Mononuclear cell (primary cell): ENCODE data around the gene ADD1. TPM values are rescaled to one million over a fixed set of nuclear protein-coding genes. Genes with fewer than 3 reads are reported as not detected.
"Not testable (repeated sequence)": the region's sequence is repeated elsewhere in the genome, so short reads cannot be mapped to it uniquely, and the experiment has no call there.

Experiments
- H3K27me3 ChIP-seq: 2 replicates; pipeline ENCODE4 v1.6.0; 2011; ENCODE audit warnings: low read length, control low read depth; ENCODE audit not compliant: insufficient read depth
- H3K4me1 ChIP-seq: 2 replicates; pipeline ENCODE4 v1.5.1; 2011; ENCODE audit warnings: mild to moderate bottlenecking, low read length, control low read depth; ENCODE audit not compliant: insufficient read depth
- H3K4me3 ChIP-seq: 2 replicates; pipeline ENCODE4 v1.5.1; 2011; ENCODE audit warnings: mild to moderate bottlenecking, low read length, moderate library complexity
- H3K9me3 ChIP-seq: 2 replicates; pipeline ENCODE4 v1.5.1; 2011; ENCODE audit warnings: low read depth, mild to moderate bottlenecking, control low read depth, low read length
- total RNA-seq: library from RNA; depleted of rRNA; stranded (reverse); fragments of >200 nt; gene quantifications from one replicate; pipeline ENCODE4 v1.2.3, GENCODE V29; 2012

The ADD1 gene
- total RNA-seq, 1 donor, result 147 TPM

- Histone ChIP-seq H3K27me3 (no peaks in the 10 kb centered on the region), H3K4me1 (no peaks in the 10 kb centered on the region), H3K4me3 (no peak overlapping the region), H3K9me3 (no peaks in the 10 kb centered on the region)
Measured at GRCh38 chr4:2944586-2945526, 101.2 kb downstream of the ADD1 start.

GRCh38 chr4:2945619-2946604 is 102.3 kb downstream of the ADD1 start:
- H3K4me3 ChIP-seq, H3K9me3 ChIP-seq, H3K4me1 ChIP-seq, H3K27me3 ChIP-seq: not testable (repeated sequence)

- no peaks in the 10 kb centered on the region for H3K4me1 ChIP-seq
- H3K9me3 ChIP-seq, result no peaks in the 10 kb centered on the region
- H3K4me3 ChIP-seq, result no peak overlapping the region
- H3K27me3 ChIP-seq, result no peaks in the 10 kb centered on the region
Measured at GRCh38 chr4:2946812-2947600, 103.4 kb downstream of the ADD1 start.

- Histone ChIP-seq H3K4me1 (no peaks in the 10 kb centered on the region), H3K27me3 (no peaks in the 10 kb centered on the region), H3K4me3 (no peak overlapping the region), H3K9me3 (no peaks in the 10 kb centered on the region)
Measured at GRCh38 chr4:2947926-2948325, 104.3 kb downstream of the ADD1 start.

GRCh38 chr4:2948895-2949781 is 105.5 kb downstream of the ADD1 start:
- H3K27me3 ChIP-seq, result no peaks in the 10 kb centered on the region
- no peaks in the 10 kb centered on the region for H3K9me3 ChIP-seq
- H3K4me1 ChIP-seq, result no peaks in the 10 kb centered on the region
- H3K4me3 ChIP-seq, result no peak overlapping the region

- Histone ChIP-seq H3K27me3 (no peaks in the 10 kb centered on the region), H3K4me3 (no peak overlapping the region), H3K9me3 (no peaks in the 10 kb centered on the region), H3K4me1 (peaks cover 4% of the 10 kb centered on the region)
Measured at GRCh38 chr4:2949782-2950125, 106.1 kb downstream of the ADD1 start.

GRCh38 chr4:2950221-2950989 is 106.8 kb downstream of the ADD1 start:
- Histone ChIP-seq H3K27me3 (no peaks in the 10 kb centered on the region), H3K4me3 (no peak overlapping the region), H3K4me1 (peaks cover 4% of the 10 kb centered on the region), H3K9me3 (no peaks in the 10 kb centered on the region)

- Histone ChIP-seq H3K27me3 (no peaks in the 10 kb centered on the region), H3K9me3 (no peaks in the 10 kb centered on the region), H3K4me3 (no peak overlapping the region), H3K4me1 (peaks cover 4% of the 10 kb centered on the region)
Measured at GRCh38 chr4:2953496-2953895, 109.9 kb downstream of the ADD1 start.

- no peaks in the 10 kb centered on the region for H3K27me3 ChIP-seq
- no peak overlapping the region for H3K4me3 ChIP-seq
- H3K9me3 ChIP-seq, result no peaks in the 10 kb centered on the region
- H3K4me1 ChIP-seq, result peaks cover 4% of the 10 kb centered on the region
Measured at GRCh38 chr4:2954358-2955185, 110.9 kb downstream of the ADD1 start.

- not testable (repeated sequence) for H3K4me3 ChIP-seq, H3K27me3 ChIP-seq, H3K9me3 ChIP-seq, H3K4me1 ChIP-seq
Measured at GRCh38 chr4:2955186-2956044, 111.8 kb downstream of the ADD1 start.

- H3K4me1 ChIP-seq, result peaks cover 22% of the 10 kb centered on the region
- H3K9me3 ChIP-seq, result no peaks in the 10 kb centered on the region
- H3K27me3 ChIP-seq, result no peaks in the 10 kb centered on the region
- no peak overlapping the region for H3K4me3 ChIP-seq
Measured at GRCh38 chr4:2958446-2958845, 114.8 kb downstream of the ADD1 start.

- not testable (repeated sequence) for H3K9me3 ChIP-seq, H3K27me3 ChIP-seq, H3K4me3 ChIP-seq
- H3K4me1 ChIP-seq, result peaks cover 27% of the 10 kb centered on the region
Measured at GRCh38 chr4:2960450-2960849, 116.8 kb downstream of the ADD1 start.
